GM10248 (cell line): ENCODE data around the gene ZC2HC1B.

Experiments used
- CTCF ChIA-PET: fragments of 300-600 bp; sonication (Branson Sonifier 250); formaldehyde crosslinking; extraction: SDS; loops from one replicate; lab custom pipeline; 2021; ENCODE audit warnings: antibody characterized with exemption; lab: Yijun Ruan, JAX
- POLR2A ChIA-PET: fragments of 350-650 bp; sonication (Branson Sonifier 250); formaldehyde crosslinking; extraction: SDS; loops from one replicate; lab custom pipeline; 2020; ENCODE audit warnings: antibody characterized with exemption; lab: Yijun Ruan, JAX
- DNase-seq: peaks from one replicate; pipeline ENCODE4 v3.0.0; 2012; ENCODE audit errors: extremely low spot score
- CTCF ChIP-seq: IDR thresholded peaks from 2 replicates; pipeline ENCODE4 v1.5.1; 2012; ENCODE audit warnings: mild to moderate bottlenecking, low read depth; ENCODE audit errors: extremely low read depth, missing control alignments, control extremely low read depth

Gene ZC2HC1B

GRCh38 chr6:143880412-143880811 is 16.1 kb downstream of the ZC2HC1B start:
- TF ChIP-seq CTCF, result no peak
- no peak for DNase-seq
- ChIA-PET CTCF (no interaction called here), POLR2A (no interaction called here)

- ChIA-PET POLR2A (no interaction called here), CTCF (interaction anchor here (1.1 kb wide), 1 partner anchor 17 kb away, joined by 3 read pairs; no protein-coding TSS in a partner anchor)
- no peak for TF ChIP-seq CTCF
- DNase-seq, result no peak
Measured at GRCh38 chr6:143882401-143882930, 18.2 kb downstream of the ZC2HC1B start.

- CTCF ChIA-PET, result interaction anchor here (1.1 to 1.8 kb wide), 3 partner anchors 18 to 284 kb away, joined by 3 to 5 read pairs (median 3); no protein-coding TSS in a partner anchor
- DNase-seq, result no peak
- TF ChIP-seq CTCF, result no peak
- POLR2A ChIA-PET, result no interaction called here
Measured at GRCh38 chr6:143884216-143884900, 20.1 kb downstream of the ZC2HC1B start.

GRCh38 chr6:143885116-143885515 is 20.8 kb downstream of the ZC2HC1B start:
- no peak for TF ChIP-seq CTCF
- ChIA-PET POLR2A (no interaction called here), CTCF (interaction anchor here (0.7 to 1.8 kb wide), 8 partner anchors 12 to 285 kb away, joined by 3 to 7 read pairs (median 3); partner anchors contain the start of gene ZC2HC1B)
- DNase-seq, result no peak

GRCh38 chr6:143894655-143895054 is 30.4 kb downstream of the ZC2HC1B start:
- DNase-seq, result no peak
- ChIA-PET POLR2A (no interaction called here), CTCF (no interaction called here)
- TF ChIP-seq CTCF, result no peak

- DNase-seq, result no peak
- POLR2A ChIA-PET, result no interaction called here
- no peak for TF ChIP-seq CTCF
- CTCF ChIA-PET, result interaction anchor here (1.1 to 1.7 kb wide), 4 partner anchors 11 to 61 kb away, joined by 3 to 5 read pairs (median 4); no protein-coding TSS in a partner anchor
Measured at GRCh38 chr6:143896126-143896860, 32.0 kb downstream of the ZC2HC1B start.
